GM21825 (cell line): ENCODE measurements around the gene CD8A.

ENCODE experiments used
- ATAC-seq: cut with Tn5 transposase; IDR thresholded peaks from one replicate; pipeline ENCODE4 v1.9.1; 2021; ENCODE audit warnings: mild to moderate bottlenecking, moderate library complexity; ENCODE audit not compliant: unreplicated experiment

CD8A gene

DNA sequence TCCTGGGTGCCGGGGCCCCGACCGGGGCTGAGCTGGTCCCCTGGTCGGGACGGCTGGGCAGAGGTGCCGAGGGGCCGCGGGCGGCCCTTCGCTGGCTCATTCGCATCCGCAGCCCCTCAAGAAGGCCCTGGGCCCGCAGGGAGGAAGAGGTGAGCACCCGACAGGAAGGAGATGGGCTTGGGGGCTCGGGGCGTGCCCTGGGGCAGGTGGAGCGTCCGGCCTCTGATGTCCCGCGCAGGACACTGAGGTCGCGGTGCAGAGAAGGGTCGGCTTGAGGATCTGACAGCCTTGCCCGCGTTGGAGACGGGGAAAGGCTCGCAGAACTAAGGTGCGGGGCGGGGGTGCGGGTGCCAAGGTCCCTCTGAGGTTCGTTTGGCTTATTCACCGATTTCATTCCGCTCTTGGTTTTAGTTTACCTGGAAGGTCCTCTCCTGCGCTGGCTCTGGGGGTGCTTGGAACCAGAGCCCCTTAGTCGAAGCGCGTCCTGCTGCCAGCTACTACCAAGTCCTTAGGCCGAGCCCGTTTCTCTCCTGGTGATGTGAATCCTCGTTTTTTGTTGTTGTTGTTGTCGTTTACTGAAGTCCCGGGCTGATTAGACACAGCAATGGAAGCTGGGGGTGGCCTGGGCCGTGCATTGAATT is 18.9 kb upstream of the CD8A start:
- ATAC-seq: no peak

DNA sequence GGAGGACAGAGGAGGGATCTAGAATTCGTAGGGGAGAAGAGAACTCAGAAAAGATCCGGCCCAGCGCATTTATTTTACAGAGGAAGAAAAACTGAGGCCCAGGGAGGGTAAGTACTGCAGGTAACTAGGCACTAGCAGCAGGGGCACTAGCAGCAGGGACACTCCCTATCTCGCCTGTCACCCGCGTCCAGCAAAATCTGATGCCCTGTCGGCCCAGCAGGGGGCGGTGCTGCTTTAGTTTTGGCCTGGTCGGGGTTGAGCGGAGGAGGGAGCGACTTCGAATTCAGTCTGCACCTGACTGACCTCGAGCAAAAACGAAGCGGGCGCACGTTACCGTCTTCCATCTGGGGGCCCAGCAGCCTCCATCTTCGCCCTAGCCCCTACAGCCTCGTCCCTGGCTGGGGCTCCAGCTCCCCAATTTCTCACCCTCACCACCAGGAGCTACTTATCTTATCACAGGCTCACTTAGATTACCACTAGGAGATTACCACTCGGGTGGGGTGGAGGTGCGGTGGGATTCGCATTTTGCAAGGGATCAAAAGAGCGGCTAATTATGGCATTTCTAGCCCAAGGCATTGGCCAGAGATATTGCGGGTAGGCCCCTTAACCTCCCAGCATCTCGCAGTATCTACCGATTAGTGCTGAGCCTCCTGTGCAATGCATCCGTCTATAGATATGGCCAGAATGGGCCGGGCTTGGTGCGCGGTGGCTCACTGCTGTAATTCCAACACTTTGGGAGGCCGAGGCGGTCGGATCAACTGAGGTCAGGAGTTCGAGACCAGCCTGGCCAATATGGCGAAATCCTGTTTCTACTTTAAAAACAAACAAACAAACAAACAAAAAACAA is 17.8 kb upstream of the CD8A start:
- peak; percentile 96 for ATAC-seq

DNA sequence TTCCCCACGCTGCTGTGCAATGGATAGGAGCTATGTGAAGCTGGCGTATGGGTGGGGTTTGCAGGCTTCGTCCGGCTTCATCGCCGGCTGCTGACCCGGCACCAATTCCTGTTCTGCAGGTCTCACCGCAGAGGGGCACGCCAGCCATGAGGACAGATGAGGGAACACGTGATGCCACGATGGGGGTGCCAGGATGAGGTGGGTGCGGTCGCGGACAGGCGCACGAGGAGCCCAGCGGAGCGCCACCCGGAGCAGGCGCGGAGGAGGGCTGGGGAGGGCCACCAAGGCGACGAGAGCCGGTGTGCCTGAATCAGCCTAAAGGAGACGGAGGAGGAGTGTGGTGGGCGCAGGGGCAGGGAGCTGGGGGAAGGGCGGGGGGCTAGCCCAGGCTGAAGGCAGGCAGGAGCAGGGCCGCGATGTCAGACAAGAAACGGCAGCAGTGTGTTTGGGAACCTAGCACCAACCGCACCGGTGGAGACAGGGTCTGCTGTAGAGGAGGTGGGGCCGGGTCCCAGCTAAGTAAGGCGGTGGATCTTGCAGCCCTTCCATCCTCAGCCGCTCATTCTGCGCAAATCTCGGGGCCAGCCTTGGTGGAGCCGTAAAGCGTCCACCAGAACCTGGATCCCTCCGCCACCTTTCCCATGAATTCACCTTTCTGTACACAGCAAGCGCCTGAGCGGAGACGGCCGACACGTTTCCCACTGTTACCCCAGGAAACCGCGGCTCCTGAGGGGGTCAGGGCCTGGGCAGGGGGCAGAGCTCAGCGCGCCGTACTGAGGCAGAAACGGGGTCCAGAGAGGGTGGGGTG is 17.0 kb upstream of the CD8A start:
- no peak for ATAC-seq

DNA sequence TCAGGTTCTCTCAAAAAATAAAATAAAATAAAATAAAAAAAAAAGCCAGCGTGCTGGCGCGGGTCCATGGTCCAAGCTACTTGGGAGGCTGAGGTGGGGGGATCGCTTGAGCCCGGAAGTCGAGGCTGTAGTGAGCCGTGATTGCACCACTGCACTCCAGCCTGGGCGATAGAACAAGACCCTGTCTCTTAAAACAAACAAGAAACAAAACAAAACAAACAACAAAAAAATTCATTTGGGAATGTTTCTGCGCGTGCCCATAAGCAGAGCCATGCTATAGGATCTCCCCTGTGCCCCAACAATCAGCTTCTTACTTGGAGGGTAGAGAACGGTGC is 16.4 kb upstream of the CD8A start:
- ATAC-seq: no peak

DNA sequence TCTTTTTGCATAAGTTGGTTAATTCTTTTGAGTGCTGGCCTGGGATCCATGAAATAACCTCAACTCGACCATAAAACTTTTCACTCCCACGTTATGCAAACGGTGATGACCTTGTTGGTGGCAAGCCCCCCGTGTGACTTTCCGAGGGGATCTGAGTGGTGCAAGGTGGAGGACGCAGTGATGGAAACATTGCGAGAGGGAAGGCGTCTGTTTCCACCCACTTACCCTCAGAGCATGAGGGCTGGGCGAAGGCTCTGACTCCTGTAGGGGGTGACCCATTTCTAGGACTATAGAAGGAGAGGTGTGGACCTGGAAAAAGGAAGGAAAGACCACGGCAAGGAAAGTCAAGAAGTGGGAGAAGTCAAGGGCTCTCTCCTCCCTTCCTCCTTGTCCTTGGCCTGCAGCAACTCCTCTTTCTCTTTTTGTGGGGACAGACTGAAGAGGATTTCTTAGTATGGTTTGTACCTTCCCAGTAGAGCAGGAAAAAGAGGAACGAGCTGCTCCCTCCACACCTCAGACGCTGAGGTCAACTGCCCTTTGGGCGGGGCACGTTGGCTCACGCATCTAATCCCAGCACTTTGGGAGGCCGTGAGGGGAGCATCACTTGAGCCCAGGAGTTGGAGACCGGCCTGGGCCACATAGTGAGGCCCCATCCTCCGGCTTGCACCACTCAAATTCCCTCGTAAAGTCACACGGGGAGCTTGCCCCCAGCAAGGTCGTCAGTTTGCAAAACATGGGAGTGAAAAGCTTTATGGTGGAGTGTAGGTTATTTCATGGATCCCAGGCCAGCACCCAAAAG is 15.5 kb upstream of the CD8A start:
- ATAC-seq: no peak

GRCh38 chr2:86800856-86801567 is 10.3 kb upstream of the CD8A start:
- no peak for ATAC-seq

GRCh38 chr2:86794861-86795260 is 4.1 kb upstream of the CD8A start:
- ATAC-seq: no peak

- no peak for ATAC-seq
These were observed 3.0 kb upstream of the CD8A start for GRCh38 chr2:86793752-86794151.

- no peak for ATAC-seq
These were observed 860 bp upstream of the CD8A start for GRCh38 chr2:86791573-86791972.

- no peak for ATAC-seq
These were observed 508 bp downstream of the CD8A start for GRCh38 chr2:86790134-86790675.

DNA sequence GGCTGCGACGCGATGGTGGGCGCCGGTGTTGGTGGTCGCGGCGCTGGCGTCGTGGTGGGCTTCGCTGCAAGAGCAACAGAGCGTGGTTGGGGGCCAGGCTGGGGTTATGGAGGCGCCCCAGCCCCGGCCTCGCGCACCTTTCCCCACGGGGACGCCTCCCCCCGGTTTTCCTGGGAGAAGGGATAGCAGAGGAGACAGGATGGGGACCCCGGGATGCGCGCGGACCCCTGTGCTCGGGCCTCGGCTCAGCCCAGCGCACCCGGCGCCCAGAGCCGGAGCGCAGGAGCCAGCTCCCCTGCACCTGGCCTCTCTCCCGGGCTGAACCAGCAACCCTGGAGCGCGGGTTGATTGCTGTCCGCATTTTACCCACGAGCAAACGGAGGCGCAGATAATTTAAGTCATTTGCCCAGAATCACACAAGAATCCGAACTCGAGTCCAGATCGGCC is 1.0 kb downstream of the CD8A start:
- no peak for ATAC-seq

DNA sequence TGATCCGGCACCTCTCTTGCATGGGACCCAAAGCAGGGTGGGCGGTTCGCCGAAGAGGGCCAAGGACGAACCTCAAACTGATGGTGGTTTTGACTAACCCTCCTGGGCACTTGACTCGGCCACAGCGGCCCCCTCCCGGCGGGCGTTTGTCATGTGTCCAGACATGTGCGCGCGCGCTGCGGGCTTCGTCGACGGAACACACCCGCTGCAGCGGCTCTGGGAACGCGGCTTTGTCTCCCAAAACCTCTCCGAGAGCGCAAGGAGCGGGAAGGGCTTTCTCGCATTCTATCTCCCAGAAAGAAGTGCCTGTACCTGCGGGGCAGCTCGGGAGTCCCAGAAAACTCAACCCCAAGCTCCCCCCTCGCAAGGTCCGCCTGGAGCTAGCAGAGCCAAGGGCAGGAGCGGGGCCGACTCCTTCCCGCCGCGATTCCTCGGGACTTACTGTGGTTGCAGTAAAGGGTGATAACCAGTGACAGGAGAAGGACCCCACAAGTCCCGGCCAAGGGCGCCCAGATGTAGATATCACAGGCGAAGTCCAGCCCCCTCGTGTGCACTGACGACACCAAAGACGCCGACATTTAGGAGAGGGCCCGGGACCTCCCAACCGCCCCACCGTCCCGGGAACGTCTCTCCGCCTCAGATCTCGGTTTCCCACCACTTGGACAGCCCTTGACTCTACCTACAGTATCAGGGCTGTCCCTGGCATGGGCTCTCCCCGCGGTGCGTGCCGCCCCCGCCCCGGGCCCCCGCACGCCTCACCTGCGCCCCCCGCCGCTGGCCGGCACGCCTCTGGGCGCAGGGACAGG is 1.6 kb downstream of the CD8A start:
- ATAC-seq: no peak

DNA sequence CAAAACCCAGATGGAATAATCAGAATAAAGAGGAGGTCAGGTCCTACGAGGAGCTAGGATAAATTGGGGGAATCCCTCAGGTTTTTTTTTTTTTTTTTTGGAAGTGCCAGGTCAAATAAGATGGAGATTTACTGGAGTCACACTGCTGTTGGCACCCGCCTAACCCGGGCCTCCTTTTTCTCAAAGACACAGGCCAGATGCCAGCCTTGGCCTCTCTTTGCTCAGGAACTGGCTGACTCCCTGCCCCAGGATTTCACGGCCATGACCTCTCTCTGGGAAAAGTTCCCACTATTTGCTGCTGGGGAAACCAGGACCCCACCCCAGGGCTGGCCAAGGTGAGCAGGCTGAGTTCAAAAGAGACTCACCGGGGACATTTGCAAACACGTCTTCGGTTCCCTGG is 2.5 kb downstream of the CD8A start:
- no peak for ATAC-seq

- no peak for ATAC-seq
These were observed 3.0 kb downstream of the CD8A start for GRCh38 chr2:86787736-86788135.

GRCh38 chr2:86786001-86786536 is 4.6 kb downstream of the CD8A start:
- no peak for ATAC-seq

GRCh38 chr2:86785456-86785855 is 5.3 kb downstream of the CD8A start:
- no peak for ATAC-seq

- peak; percentile 96 for ATAC-seq
These were observed 6.9 kb downstream of the CD8A start for GRCh38 chr2:86783615-86784339.

DNA sequence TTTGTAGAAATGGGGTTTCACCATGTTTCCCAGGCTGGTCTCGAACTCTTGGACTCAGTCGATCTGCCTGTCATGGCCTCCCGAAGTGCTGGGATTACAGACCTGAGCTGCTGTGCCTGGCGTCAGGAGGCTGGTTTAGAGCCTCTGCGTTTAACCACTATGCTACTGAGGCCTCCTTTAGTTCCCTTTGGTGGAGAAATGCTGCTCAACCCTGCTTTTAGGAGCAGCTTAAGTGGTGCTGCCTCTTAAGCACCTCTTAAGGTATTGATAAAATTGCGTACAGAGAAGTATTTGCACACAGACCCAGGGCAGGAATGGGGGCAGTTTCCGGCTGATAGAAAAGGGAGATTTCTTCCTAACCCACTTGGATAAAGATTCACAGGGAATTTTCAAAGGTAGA is 8.0 kb downstream of the CD8A start:
- no peak for ATAC-seq
